GM18517 (cell line): ENCODE measurements around the gene TMSB4X.
A peak's percentile ranks its signal among the peaks of the same experiment; 100 is the strongest.
"Not testable (repeated sequence)": the region's sequence is repeated elsewhere in the genome, so short reads cannot be mapped to it uniquely, and the experiment has no call there.

Experiments
- ATAC-seq: cut with Tn5 transposase; IDR thresholded peaks from one replicate; pipeline ENCODE4 v1.9.1; 2021; ENCODE audit warnings: mild to moderate bottlenecking, moderate library complexity; ENCODE audit not compliant: unreplicated experiment

The TMSB4X gene

GRCh38 chrX:12994321-12994720 is 19.4 kb downstream of the TMSB4X start:
- no peak for ATAC-seq

- ATAC-seq = no peak
These were observed 22.1 kb downstream of the TMSB4X start for GRCh38 chrX:12996934-12997435.

- ATAC-seq = no peak
These were observed 23.2 kb downstream of the TMSB4X start for GRCh38 chrX:12997906-12998687.

GRCh38 chrX:12999422-12999821 is 24.5 kb downstream of the TMSB4X start:
- ATAC-seq = peak; percentile 42

- ATAC-seq = peak; percentile 46
These were observed 25.4 kb downstream of the TMSB4X start for GRCh38 chrX:13000301-13000811.

- no peak for ATAC-seq
These were observed 26.2 kb downstream of the TMSB4X start for GRCh38 chrX:13001097-13001496.

GRCh38 chrX:13001961-13002671 is 27.2 kb downstream of the TMSB4X start:
- ATAC-seq = no peak

GRCh38 chrX:13005661-13006473 is 31.0 kb downstream of the TMSB4X start:
- peak; percentile 68 for ATAC-seq

GRCh38 chrX:13007519-13008188 is 32.7 kb downstream of the TMSB4X start:
- no peak for ATAC-seq

- ATAC-seq = no peak
These were observed 33.3 kb downstream of the TMSB4X start for GRCh38 chrX:13008189-13008533.

- ATAC-seq = no peak
These were observed 33.9 kb downstream of the TMSB4X start for GRCh38 chrX:13008851-13009250.

- no peak for ATAC-seq
These were observed 34.4 kb downstream of the TMSB4X start for GRCh38 chrX:13009273-13009672.

- ATAC-seq = no peak
These were observed 34.9 kb downstream of the TMSB4X start for GRCh38 chrX:13009844-13010243.

- ATAC-seq = no peak
These were observed 35.6 kb downstream of the TMSB4X start for GRCh38 chrX:13010546-13010945.

GRCh38 chrX:13013363-13014110 is 38.6 kb downstream of the TMSB4X start:
- ATAC-seq = peak; percentile 81

- ATAC-seq = peak; percentile 27
These were observed 39.5 kb downstream of the TMSB4X start for GRCh38 chrX:13014111-13015096.

GRCh38 chrX:13015536-13016236 is 40.8 kb downstream of the TMSB4X start:
- no peak for ATAC-seq

GRCh38 chrX:13016731-13017130 is 41.8 kb downstream of the TMSB4X start:
- ATAC-seq = not testable (repeated sequence)
